Globus pallidus (tissue), 1 donor: Measurements from ENCODE around the gene ZNF366.

ENCODE experiments used
- DNase-seq: peaks from one replicate; pipeline ENCODE4 v3.0.0-alpha.2; 2015; ENCODE audit warnings: low spot score

ZNF366 gene

GRCh38 chr5:72441094-72441723 lies 66.0 kb downstream of the ZNF366 start:
- DNase-seq: no peak

- DNase-seq: no peak
Observed at GRCh38 chr5:72440207-72440638, 67.0 kb downstream of the ZNF366 start.

GRCh38 chr5:72439192-72439591 lies 68.0 kb downstream of the ZNF366 start:
- DNase-seq: no peak

DNA sequence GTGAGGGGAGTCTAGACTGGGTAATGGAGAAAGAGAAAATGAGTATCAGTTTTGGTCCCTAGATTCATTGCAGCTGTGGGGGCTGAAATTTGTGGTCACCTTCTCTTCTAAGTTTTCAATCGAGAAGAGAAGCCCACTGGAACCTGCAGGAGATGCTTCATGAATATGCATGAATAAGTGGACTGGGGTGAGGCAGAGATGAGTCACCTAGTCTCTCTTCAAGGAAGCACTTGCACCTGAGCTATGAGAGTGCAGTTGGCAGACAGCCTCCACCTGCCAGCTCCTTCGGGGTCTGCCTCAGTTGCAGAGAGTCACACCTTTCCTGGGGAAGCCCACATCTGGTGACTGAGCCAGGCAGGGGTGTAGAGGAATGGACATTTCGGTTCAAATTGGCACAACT lies 69.1 kb downstream of the ZNF366 start:
- no peak for DNase-seq

DNA sequence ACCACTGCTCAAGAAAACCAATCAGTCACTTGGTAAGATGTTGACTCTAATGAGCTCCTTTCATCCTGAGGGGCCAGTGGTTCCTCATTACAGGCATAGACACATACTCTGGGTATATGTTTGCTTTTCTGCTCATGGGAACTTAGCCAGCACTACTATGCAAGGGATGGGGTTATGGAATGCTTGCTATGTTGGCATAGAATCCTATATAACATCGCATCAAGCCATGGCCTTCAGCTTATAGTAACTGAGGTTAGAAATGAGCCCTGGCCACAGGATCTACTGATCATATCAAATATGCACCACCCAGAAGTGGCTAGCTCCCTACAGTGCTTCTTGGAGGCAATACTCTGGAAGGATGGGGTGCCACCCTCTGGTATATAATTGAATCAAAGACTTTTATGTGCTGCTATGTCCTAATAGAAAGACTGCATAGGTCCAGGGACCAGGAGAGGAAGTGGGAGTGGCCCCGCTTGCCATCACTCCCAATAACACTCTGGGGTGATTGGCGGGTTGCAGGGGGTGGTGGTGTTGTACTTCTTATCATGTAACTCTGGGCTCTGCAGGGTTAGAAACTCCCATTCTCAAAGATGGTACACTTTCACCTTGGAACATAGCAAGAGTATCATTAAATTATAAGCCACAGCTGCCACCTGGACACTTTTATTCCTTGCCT lies 70.3 kb downstream of the ZNF366 start:
- no peak for DNase-seq

GRCh38 chr5:72434781-72435437 lies 72.3 kb downstream of the ZNF366 start:
- DNase-seq: no peak

DNA sequence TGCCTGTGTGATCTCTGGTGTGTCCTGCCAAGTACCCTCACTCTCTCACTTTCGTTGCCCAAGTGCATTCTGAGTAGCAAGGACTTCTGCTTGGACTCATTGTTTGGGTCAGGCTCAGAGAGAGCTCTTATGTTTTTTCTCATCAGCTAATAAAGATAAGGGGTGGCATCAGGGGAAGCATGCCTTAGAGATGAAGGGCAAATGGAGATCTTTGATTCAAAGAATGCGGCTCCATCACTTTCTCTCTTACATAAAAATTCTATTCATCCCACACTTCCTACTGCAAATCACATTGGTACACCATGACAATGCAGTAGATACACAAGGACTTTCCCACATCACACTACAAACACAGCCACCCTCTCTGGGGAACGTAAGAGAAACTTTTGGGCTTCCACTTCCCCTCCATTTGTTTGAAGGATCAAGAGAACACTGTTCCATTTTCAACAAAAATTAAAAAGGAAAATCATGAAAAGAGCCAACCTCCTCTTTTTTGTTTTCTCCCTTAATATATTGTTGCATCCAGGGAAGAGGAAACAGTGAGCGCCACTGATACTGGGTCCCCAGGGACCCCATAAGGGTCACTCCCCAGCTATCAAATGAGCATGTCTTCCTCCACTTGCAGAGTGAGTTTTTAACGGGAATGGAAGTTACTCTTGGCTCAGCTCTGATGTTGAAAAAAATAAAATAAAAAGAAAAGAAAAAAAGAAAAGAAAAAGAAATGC lies 73.0 kb downstream of the ZNF366 start:
- no peak for DNase-seq

- peak; percentile 1 for DNase-seq
Observed at GRCh38 chr5:72433522-72433921, 73.7 kb downstream of the ZNF366 start.

- no peak for DNase-seq
Observed at GRCh38 chr5:72428669-72429068, 78.5 kb downstream of the ZNF366 start.

DNA sequence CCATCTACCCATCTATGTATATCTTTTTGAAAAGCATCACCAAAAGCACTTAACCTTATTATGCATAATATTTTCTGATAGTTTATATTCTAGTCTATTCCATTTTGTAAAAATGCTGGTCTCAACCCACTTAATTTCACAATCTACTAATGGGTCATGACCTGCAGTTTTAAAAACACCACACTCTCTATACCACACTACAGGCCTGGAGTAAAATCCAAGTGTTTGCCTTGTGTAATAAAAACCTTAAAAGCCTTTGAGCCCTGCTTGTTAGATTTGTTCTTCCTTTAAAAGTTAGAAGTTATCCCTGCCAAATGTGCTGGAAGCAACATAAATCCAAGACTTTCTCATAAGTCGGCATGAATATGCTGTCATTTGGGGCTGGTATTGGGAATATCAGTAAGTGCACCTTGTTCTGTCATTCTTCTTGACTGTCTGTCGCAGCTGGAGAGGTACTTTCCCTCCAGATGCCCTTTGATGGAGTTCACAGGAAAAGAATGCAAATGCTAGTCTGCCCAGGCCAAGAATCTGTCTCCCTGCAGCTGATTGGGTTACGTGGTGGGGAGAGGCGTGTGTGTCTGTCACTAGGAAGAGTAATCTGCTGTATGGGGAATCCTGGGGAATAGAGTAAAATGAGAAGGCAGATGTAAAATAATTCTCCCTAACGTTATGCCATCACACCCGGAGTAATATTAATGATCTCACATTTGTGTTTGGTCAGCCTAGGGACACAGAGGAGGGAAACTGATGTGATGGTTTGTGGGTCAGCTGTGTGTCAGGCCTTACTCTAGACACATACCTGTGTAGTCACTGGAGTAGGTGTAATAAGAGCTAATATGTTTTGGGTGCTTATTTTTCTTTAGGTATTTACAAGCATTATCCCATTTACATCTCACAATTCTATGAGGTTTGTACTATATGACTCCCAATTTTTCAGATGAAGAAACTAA lies 79.4 kb downstream of the ZNF366 start:
- no peak for DNase-seq

DNA sequence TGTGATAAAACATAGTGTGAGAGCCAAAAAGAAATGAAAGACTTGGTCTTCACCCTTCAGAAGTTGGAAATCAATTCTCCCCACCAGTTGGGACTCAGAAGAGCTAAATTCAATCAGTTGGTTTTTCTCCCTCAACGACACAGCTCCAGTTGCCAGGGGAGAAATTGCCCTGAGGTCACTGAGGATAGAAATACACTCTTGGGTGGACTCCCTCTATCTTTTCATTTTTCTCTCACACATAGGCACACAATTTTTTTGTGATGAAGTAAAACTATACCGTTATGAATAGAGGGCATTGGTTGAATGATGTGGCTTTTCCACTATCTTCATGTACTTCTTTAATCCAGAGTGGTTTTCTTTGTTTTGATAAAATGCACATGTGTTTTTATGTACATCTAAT lies 80.2 kb downstream of the ZNF366 start:
- no peak for DNase-seq

- no peak for DNase-seq
Observed at GRCh38 chr5:72426019-72426418, 81.2 kb downstream of the ZNF366 start.

GRCh38 chr5:72418271-72418670 lies 88.9 kb downstream of the ZNF366 start:
- DNase-seq: no peak

GRCh38 chr5:72417333-72418062 lies 89.7 kb downstream of the ZNF366 start:
- DNase-seq: no peak

- no peak for DNase-seq
Observed at GRCh38 chr5:72415616-72416325, 91.4 kb downstream of the ZNF366 start.

GRCh38 chr5:72412283-72413055 lies 94.7 kb downstream of the ZNF366 start:
- DNase-seq: no peak

GRCh38 chr5:72410688-72411295 lies 96.4 kb downstream of the ZNF366 start:
- no peak for DNase-seq

- no peak for DNase-seq
Observed at GRCh38 chr5:72408603-72409002, 98.6 kb downstream of the ZNF366 start.

GRCh38 chr5:72408127-72408526 lies 99.1 kb downstream of the ZNF366 start:
- DNase-seq: no peak
